ENCODE data around the gene INTS14. TPM values are rescaled to one million over a fixed set of nuclear protein-coding genes. Genes with fewer than 3 reads are reported as not detected.

INTS14 gene
- total and polyA plus RNA-seq, 9 of the 15 experiments (the other 6 are each of a cell fraction or from before 2014, with no cell fraction given), result 30.5 to 92.4 (median 46.5) TPM

DNA sequence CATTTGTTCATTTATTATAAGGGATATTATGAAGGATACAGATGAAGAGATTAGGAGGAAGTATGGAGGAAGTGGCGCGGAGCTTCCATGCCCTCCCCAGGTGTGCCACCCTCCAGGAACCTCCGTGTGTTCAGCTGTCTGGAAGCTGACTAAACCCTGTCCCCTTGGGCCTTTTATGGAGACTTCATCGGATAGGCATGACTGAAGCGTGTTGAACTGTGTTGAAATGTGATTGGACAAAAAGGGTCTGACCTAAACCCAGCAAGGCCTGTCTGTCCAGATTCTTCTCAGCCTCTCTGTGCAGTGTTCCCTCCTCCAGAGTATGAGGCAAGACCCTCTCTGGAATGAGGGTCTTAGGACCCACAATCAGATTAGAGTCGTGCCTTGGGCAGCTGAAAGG is 49.0 kb downstream of the INTS14 start:
- WGBS (ENCODE audit: insufficient coverage, low coverage, missing lambda C conversion rate), result 91% methylated on average over 5 of the region's 6 CpGs
- no peak overlapping the region for H3K4me3 ChIP-seq
- no TSS peak for BruUV-seq (replicated peaks)
- H3K27me3 ChIP-seq (ENCODE audit: control insufficient read depth in 2 of 2, insufficient read depth in 2 of 2, low read length in 2 of 2), result no peaks in the 10 kb centered on the region
- FAIRE-seq, result no peak
- no peak for DNase-seq (ENCODE audit: extremely low read depth in 1 of 4, low spot score in 3 of 4)
- H3K4me1 ChIP-seq (replicated peaks in 1 of 2; ENCODE audit: control insufficient read depth in 2 of 2, insufficient read depth in 2 of 2, low read length in 2 of 2), result no peaks in the 10 kb centered on the region
- ATAC-seq, result no peak
- POLR2A ChIA-PET, result no interaction called here
- H3K79me2 ChIP-seq (ENCODE audit: control insufficient read depth, insufficient read depth, low read length), result no peaks in the 10 kb centered on the region; the same call in 2 of the 3 replicates
- H3K9ac ChIP-seq (ENCODE audit: insufficient read depth in 1 of 2, low read depth in 2 of 2, low read length in 2 of 2), result no peak overlapping the region
- TF ChIP-seq SIRT6 (IDR thresholded peaks at IDR 0.05; ENCODE audit: low read depth, low read length) (no peak), CBX1 (IDR thresholded peaks at IDR 0.05; ENCODE audit: low read depth) (no peak), TBL1XR1 (IDR thresholded peaks at IDR 0.05; ENCODE audit: low read length in 2 of 2) (no peak), MBD2 (IDR thresholded peaks at IDR 0.05; ENCODE audit: borderline replicate concordance, low read depth) (no peak), CC2D1A (IDR thresholded peaks at IDR 0.05) (no peak), PHF20 (IDR thresholded peaks at IDR 0.05; ENCODE audit: partially characterized antibody) (no peak), PBX2 (CRISPR knock-in tag; IDR thresholded peaks at IDR 0.05; ENCODE audit: low read depth) (no peak), PBX2 (tag; conservative IDR thresholded peaks at IDR 0.05; ENCODE audit: low read depth) (no peak), HNRNPK (IDR thresholded peaks at IDR 0.05; ENCODE audit: low read depth, low read length, poor library complexity, severe bottlenecking) (no peak), ELF1 (tag; IDR thresholded peaks at IDR 0.05) (no peak), TAF7 (tag; IDR thresholded peaks at IDR 0.05) (no peak), ZBED1 (IDR thresholded peaks at IDR 0.05) (no peak), HNRNPL (IDR thresholded peaks at IDR 0.05; ENCODE audit: low read depth, low read length) (no peak), ZBTB1 (CRISPR knock-in tag; IDR thresholded peaks at IDR 0.05; ENCODE audit: borderline replicate concordance, low read depth) (no peak)
- TF ChIP-seq, protein P1, sequence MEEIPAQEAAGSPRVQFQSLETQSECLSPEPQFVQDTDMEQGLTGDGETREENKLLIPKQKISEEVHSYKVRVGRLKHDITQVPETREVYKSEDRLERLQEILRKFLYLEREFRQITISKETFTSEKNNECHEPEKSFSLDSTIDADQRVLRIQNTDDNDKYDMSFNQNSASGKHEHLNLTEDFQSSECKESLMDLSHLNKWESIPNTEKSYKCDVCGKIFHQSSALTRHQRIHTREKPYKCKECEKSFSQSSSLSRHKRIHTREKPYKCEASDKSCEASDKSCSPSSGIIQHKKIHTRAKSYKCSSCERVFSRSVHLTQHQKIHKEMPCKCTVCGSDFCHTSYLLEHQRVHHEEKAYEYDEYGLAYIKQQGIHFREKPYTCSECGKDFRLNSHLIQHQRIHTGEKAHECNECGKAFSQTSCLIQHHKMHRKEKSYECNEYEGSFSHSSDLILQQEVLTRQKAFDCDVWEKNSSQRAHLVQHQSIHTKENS (CRISPR knock-in tag; IDR thresholded peaks at IDR 0.05), result no peak
- TF ChIP-seq, protein P2, sequence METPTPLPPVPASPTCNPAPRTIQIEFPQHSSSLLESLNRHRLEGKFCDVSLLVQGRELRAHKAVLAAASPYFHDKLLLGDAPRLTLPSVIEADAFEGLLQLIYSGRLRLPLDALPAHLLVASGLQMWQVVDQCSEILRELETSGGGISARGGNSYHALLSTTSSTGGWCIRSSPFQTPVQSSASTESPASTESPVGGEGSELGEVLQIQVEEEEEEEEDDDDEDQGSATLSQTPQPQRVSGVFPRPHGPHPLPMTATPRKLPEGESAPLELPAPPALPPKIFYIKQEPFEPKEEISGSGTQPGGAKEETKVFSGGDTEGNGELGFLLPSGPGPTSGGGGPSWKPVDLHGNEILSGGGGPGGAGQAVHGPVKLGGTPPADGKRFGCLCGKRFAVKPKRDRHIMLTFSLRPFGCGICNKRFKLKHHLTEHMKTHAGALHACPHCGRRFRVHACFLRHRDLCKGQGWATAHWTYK (CRISPR knock-in tag; IDR thresholded peaks at IDR 0.05), result no peak
- H3K9me1 ChIP-seq (ENCODE audit: control insufficient read depth, insufficient read depth, low read length), result no peaks in the 10 kb centered on the region
- H3K36me3 ChIP-seq (ENCODE audit: control insufficient read depth, insufficient read depth, low read length), result peaks cover 89% of the 10 kb centered on the region
- H3K9me3 ChIP-seq (replicated peaks; ENCODE audit: control insufficient read depth, insufficient read depth, low read depth, low read length), result no peaks in the 10 kb centered on the region
- H3K27ac ChIP-seq (ENCODE audit: extremely low read depth, low read depth, low read length), result no peak overlapping the region
- no peak overlapping the region for H3K4me2 ChIP-seq (ENCODE audit: insufficient read depth, low read length)
- intact Hi-C loops (cut with micrococcal nuclease), result no loop called here
- CTCF ChIA-PET (ENCODE audit: low intra/inter-chr PET ratio), result no interaction called here
- in situ Hi-C loops (cut with MboI), result no loop called here
- no peak overlapping the region for H2AFZ ChIP-seq (ENCODE audit: low read depth, low read length)
- H4K20me1 ChIP-seq (replicated peaks; ENCODE audit: control insufficient read depth, insufficient read depth, low read length), result no peaks in the 10 kb centered on the region
